GM21360 (cell line): ENCODE measurements around the gene PRKAG2.
"Not testable (repeated sequence)": the region's sequence is repeated elsewhere in the genome, so short reads cannot be mapped to it uniquely, and the experiment has no call there.

Source experiments
- ATAC-seq: cut with Tn5 transposase; IDR thresholded peaks from one replicate; pipeline ENCODE4 v1.9.1; 2021; ENCODE audit warnings: mild to moderate bottlenecking, moderate library complexity; ENCODE audit not compliant: unreplicated experiment

PRKAG2 gene

DNA sequence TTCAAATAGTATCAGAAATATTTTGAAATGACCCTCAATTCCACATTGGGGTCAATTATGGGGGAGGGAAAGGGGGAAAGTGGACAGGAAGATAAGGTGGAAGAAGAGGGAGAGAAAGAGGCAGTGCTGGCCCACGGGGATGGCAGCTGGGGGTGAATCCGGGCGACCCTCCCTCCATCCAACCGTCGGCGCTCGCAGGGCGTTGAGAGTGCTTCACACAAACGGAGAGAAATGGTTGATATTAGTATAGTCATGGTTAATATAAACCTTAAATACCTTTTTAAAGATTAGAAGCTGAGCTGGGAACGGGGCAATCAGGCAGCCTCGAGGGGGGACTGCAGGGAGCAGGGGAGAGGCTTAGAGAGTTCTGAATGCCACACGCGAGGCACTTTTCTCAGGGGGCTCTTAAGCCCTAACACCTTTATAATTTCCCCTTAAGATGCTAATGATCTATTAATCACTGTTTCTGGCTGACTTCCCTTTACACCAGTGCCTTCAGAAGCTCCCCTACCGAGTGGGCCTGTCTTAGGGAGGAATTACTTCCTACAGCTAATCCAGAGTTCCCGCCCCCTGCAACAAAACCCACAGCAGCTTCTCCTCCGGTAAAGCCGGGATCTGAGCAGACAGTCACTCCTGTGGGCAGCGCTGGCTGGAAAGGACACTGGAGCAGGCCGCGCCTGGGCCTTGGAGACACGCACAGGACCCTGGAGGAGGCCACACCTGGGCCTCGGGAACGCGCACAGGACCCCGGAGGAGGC is 39.5 kb downstream of the PRKAG2 start:
- ATAC-seq = no peak

GRCh38 chr7:151836927-151837205 is 40.0 kb downstream of the PRKAG2 start:
- ATAC-seq = no peak

DNA sequence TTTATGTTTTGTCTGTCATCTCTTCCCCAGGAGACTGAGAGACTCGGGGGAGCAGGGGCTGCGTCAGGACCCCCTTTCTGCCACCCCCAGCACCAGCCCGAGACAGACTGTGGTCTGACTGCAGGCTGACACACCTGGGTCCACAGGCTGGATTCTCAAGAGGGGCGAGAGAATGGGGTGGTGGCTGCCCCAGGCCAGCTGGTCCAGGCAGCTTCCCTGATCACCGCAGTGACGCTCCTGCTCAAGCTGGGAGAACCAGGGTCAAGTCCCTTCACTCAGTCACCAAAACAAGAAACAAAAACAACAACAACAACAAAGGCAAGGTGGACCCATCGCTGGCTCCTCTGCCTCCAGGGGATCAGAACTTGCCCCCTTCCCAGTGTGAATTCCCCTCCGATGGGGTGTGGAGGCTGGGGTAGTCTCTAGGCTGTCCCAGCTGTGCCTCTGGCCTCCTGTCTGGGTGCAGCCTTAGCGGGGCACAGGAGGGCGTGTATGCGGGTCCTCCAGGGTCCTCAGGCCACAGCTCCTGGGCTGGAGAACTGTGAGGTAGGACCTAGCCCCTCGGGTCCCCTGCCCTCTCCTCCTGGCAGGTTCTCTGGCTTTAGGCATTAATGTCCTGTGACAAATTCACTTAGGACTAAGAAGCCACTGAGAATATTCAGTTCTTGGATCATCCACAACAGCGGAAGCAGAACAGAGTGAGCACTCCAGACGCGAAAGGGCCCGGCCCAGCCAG is 40.6 kb downstream of the PRKAG2 start:
- ATAC-seq = no peak

DNA sequence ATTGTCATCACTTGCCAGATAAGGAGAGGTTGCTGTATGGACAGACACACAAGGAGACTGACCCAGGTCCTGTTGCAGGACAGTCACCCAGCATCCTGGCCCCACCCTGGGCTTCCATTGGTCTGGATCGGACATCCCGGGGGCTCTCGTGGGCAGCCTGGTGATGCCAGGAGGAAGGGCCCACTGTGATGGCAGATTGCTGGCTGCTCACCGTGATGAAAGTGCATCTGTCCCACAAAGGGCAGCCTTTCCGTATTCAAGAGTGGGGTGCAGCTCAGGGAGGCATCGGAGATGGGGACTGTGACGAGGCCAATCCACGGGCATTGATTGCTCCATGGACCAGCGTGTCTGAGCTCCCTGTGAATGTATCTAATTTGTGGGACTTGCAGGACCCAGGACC is 41.3 kb downstream of the PRKAG2 start:
- ATAC-seq = no peak

- no peak for ATAC-seq
Measured at GRCh38 chr7:151834271-151835035, 42.5 kb downstream of the PRKAG2 start.

- no peak for ATAC-seq
Measured at GRCh38 chr7:151833691-151834090, 43.2 kb downstream of the PRKAG2 start.

GRCh38 chr7:151833213-151833651 is 43.7 kb downstream of the PRKAG2 start:
- no peak for ATAC-seq

DNA sequence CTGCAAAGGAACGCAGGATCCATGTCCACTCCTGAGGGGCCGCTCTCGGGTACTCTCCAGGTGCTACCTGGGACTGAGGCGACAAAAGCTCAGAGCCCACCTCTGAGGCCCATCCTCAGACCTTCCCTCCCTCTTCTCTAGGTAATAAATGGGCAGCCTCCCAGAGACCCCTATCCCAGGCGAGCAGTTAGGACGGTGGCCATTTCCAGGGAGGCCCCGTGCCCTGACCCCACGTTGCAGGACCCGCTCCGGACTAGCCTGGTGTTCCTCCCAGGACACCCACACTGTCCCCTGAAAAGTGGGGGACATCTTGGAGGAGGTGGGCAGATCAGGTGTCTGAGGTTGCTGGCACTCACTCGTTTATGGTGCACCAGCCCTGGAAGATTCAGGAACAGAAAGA is 44.3 kb downstream of the PRKAG2 start:
- ATAC-seq = no peak

- no peak for ATAC-seq
Measured at GRCh38 chr7:151832138-151832537, 44.8 kb downstream of the PRKAG2 start.

DNA sequence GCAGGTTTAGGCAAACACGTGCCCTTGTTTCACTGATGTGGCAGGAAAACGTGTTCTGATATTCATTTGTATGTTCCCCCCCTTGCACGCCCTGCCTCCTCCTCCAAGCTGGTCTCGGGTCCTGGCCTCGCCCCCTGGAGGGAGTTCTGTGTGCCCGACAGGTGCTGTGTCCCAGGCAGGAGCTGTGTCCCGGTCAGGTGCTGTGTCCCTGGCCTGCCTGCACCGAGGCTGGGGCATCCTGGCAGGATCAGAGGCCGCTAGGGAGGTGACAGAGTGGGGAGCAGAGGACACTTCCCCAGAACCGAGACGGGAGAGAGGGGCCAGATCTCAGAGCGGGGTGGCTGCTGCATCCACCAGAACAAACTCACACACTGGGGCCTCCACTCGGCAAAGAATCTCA is 45.3 kb downstream of the PRKAG2 start:
- ATAC-seq = no peak

GRCh38 chr7:151830121-151830830 is 46.6 kb downstream of the PRKAG2 start:
- ATAC-seq = no peak

- ATAC-seq = no peak
Measured at GRCh38 chr7:151829707-151830106, 47.2 kb downstream of the PRKAG2 start.

DNA sequence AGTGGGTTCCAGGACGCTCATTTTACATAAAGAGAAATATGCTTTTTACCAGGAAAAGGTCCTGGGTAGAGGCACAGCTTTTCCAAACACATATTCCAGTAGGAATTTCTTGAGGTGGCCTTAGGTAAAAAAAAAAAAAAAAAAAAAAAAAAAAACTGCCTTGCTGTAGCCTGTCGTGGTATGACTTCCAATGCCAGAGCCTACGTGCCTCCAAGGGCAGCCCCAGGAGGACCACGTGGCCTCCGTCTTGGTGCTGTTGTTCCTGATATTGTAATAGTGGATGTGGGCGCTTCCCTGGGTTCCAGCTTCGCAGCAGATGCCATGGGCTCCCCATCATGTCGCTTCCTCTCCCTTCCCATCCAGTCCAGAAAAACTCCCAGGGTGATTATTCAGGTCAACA is 49.3 kb downstream of the PRKAG2 start:
- no peak for ATAC-seq

DNA sequence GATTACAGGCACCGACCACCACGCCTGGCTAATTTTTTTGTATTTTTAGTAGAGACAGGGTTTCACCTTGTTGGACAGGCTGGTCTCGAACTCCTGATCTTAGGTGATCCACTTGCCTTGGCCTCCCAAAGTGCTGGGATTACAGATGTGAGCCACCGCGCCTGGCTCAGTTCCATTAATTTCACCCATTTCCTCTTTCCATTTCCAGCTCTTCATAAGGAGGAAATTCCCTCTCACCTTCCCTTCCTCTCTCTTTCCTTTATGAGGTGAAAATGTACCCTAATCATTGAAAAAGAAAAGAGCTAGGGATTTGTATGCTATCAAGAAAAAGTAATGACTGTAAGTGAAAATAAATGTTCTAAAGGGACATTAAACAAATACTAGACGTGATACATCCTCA is 50.6 kb downstream of the PRKAG2 start:
- ATAC-seq = not testable (repeated sequence)

- no peak for ATAC-seq
Measured at GRCh38 chr7:151825721-151826120, 51.2 kb downstream of the PRKAG2 start.

GRCh38 chr7:151824373-151824933 is 52.5 kb downstream of the PRKAG2 start:
- no peak for ATAC-seq

DNA sequence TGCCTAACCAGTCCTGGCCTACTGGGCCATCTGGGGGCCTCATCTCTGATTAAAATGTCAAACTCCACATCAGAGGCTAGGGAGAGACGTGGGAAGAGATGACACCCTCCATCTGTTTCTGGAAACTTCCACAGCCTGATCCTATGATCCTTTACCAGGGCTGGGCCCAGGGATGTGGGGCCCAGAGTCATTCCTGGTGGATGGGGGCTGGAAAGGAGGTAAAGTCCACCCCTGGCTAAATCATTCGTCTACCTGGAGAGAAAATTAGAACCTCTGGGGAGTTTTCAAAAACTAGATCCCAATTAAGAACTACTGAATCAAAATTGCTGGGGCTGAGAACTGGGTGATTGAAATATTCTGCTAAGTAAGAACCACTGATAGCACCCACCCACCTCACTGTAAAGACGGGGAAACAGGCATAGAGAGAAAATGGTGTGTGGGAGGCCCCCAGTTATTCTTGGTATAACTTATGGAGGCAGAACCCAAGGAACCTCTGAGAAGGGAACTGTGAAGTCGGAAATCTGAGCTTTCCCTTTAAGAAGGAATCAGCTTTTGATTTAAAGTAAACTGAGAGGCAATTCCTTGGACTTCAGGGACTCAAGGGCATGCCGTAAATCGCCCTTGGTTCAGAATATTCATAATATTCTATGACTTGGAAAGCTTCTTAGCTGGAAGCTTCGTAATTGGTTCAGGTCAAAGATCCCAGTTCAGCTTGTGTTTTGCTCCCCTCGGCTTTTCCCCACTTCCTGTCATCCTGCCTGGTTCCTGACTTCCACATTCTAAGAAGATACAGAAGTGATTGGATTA is 53.1 kb downstream of the PRKAG2 start:
- ATAC-seq = no peak

- no peak for ATAC-seq
Measured at GRCh38 chr7:151822541-151823181, 54.3 kb downstream of the PRKAG2 start.

GRCh38 chr7:151821806-151822540 is 54.9 kb downstream of the PRKAG2 start:
- no peak for ATAC-seq
